Lower leg skin (tissue), 4 donors: ENCODE results near the gene SLC35G2. TPM values are rescaled to one million over a fixed set of nuclear protein-coding genes. Genes with fewer than 3 reads are reported as not detected.
"Not testable (repeated sequence)": the region's sequence is repeated elsewhere in the genome, so short reads cannot be mapped to it uniquely, and the experiment has no call there.

Source experiments
- DNase-seq, 2 donors: peaks; one replicate each; pipeline ENCODE4 v3.0.0-alpha.2; 2019; ENCODE audit warnings: low spot score in 2 of 2
- H3K4me3 ChIP-seq: fragments of 200-600 bp; sonication (generic); 2 replicates; pipeline ENCODE4 v1.5.1; 2017; ENCODE audit warnings: mild to moderate bottlenecking, low read depth; ENCODE audit not compliant: poor library complexity, severe bottlenecking
- CTCF ChIP-seq, 3 donors: fragments of 450-650 bp; IDR thresholded peaks; one replicate each; pipeline ENCODE4 v1.5.1; 2016; ENCODE audit warnings: antibody characterized with exemption in 3 of 3, mild to moderate bottlenecking in 3 of 3, moderate library complexity in 2 of 3
- POLR2A ChIP-seq, 2 donors: fragments of 450-650 bp; IDR thresholded peaks; one replicate each; pipeline ENCODE4 v1.6.1; 2016 to 2017; ENCODE audit warnings: antibody characterized with exemption in 2 of 2, mild to moderate bottlenecking in 1 of 2, moderate library complexity in 1 of 2
- WGBS, 2 donors: methylation state at CpG; one replicate each; pipeline ENCODE4 v1.1.5; 2018; 5-methylcytosine and 5-hydroxymethylcytosine counted together
- intact Hi-C: fragments of 100-400 bp; cut with DNase I; formaldehyde crosslinking; loops from one replicate; pipeline ENCODE4 v1.15.0; 2023; ENCODE audit warnings: low total_unique reads
- total RNA-seq, 4 donors: library from RNA; depleted of rRNA; stranded (reverse); fragments of >200 nt; gene quantifications; one replicate each; pipeline ENCODE4 v1.1.0, GENCODE V29; 2016

SLC35G2 gene
- total RNA-seq, 4 donors from 2014 or later: 1.6 to 4.1 (median 2.6) TPM

DNA sequence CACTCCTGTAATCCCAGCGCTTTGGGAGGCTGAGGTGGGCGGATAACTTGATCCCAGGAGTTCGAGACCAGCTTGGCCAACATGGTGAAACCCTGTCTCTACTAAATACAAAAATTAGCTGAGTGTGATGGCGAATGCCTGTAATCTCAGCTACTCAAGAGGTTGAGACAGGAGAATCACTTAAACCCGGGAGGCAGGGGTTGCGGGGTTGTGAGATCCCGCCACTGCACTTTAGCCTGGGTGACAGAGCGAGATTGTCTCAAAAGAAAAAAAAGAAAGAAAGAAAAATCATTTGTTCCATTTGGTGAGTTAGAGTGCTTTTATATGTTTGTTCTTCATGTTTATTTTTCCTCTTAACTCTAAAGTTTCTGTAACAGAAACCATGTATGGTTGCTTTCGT lies 50.4 kb downstream of the SLC35G2 start:
- DNase-seq: no peak
- intact Hi-C loops: loop anchor here (10.0 kb wide), 1 partner anchor 46 kb away; no protein-coding TSS in a partner anchor
- no peak for TF ChIP-seq CTCF (IDR thresholded peaks at IDR 0.05)
- no peak for TF ChIP-seq POLR2A (IDR thresholded peaks at IDR 0.05)
- 96 to 97% methylated on average over 9 of the region's 9 CpGs for WGBS, 2 donors
- H3K4me3 ChIP-seq: no peak overlapping the region

DNA sequence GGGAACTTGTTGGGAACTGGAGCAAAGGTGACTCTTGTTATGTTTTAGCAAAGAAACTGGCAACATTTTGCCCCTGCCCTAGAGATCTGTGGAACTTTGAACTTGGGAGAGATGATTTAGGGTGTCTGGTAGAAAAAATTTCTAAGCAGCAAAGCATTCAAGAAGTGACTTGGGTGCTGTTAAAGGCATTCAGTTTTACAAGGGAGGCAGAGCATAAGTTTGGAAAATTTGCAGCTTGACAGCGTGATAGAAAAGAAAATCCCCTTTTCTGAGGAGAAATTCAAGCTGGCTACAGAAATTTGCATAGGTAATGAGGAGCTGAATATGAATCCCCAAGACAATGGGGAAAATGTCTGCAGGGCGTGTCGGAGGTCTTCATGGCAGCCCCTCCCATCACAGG lies 53.3 kb downstream of the SLC35G2 start:
- intact Hi-C loops, DNase-seq, H3K4me3 ChIP-seq: not testable (repeated sequence)
- WGBS, 2 donors: 92 to 95% methylated on average over 3 of the region's 3 CpGs

GRCh38 chr3:136879510-136879909 lies 60.6 kb downstream of the SLC35G2 start:
- intact Hi-C loops, H3K4me3 ChIP-seq: not testable (repeated sequence)
- 98% methylated on average over 2 of the region's 2 CpGs for WGBS, 2 donors

DNA sequence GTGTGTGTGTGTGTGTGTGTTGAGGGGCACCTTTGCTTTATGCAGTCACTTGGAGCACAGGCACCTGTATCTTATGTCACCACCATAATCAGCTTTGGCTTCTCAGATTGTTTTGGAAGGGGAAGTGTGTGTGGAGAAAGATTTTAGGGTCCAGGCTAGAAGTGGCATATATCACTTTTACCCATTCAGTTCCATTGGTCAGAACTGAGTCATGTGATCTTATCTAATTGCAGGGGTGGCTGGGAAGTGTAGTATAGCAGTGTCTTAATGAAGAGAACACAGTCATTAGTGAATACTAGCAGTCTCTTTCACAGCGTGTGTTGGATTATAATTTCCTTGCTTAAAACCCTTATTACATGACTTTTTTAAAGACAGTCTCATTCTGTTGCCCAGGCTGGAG lies 63.6 kb downstream of the SLC35G2 start:
- TF ChIP-seq POLR2A (IDR thresholded peaks at IDR 0.05): no peak
- TF ChIP-seq CTCF (IDR thresholded peaks at IDR 0.05): no peak
- DNase-seq: no peak
- no peak overlapping the region for H3K4me3 ChIP-seq
- intact Hi-C loops: no loop called here
- 83 to 90% methylated on average over 1 of the region's 1 CpG for whole genome bisulfite sequencing, 2 donors

More at GRCh38 chr3:136879510-136879909, 60.6 kb downstream of the SLC35G2 start:
- not testable (repeated sequence) for DNase-seq

- 94 to 98% methylated on average over 9 of the region's 9 CpGs for WGBS, 2 donors
- TF ChIP-seq CTCF (IDR thresholded peaks at IDR 0.05): no peak
- no peak for TF ChIP-seq POLR2A (IDR thresholded peaks at IDR 0.05)
- no peak overlapping the region for H3K4me3 ChIP-seq
- no peak for DNase-seq
- intact Hi-C loops: no loop called here
Observed at GRCh38 chr3:136883967-136884720, 65.2 kb downstream of the SLC35G2 start.

DNA sequence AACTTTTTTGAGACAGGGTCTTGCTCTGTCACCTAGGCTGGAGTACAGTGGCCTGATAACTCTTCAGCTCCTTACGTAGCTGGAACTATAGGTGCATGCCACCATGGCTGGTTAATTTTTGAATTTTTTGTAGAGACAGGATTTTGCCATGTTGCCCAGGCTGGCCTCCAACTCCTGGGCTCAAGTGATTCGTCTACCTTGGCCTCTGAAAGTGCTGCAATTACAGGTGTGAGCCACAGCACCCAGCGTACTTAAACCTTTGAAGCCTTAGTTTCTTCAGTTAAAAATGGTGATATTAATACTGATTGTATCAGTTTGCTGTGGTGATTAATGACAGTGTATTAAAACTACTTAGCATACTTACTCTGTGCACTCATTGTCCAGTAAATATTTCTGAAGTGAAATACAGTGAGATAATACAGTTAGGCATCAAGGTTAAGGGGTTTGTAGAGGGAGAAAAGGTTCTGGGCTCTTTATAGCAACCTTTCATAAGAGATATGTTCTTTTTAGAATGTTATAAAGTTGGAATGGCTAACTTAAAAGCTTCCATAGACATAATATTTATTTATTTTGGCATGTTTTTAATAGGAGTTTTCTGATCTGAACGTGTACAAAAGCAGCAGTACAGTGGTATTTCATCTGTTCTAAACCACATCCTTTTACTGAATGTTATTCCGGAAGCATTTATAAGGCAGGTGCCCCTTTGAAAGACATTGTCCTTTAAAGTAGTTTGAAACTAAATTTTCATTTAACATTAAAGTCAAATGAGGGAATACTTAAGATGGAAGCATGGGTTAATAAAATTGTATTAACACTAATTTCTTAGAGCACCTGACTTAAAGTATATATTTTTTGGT lies 66.7 kb downstream of the SLC35G2 start:
- TF ChIP-seq POLR2A (IDR thresholded peaks at IDR 0.05) (no peak), CTCF (IDR thresholded peaks at IDR 0.05) (no peak)

More for the DNA sequence above, 66.7 kb downstream of the SLC35G2 start:
- 70 to 74% methylated on average over 5 of the region's 5 CpGs for WGBS, 2 donors
- no peak for DNase-seq
- intact Hi-C loops: no loop called here
- H3K4me3 ChIP-seq: no peak overlapping the region
